Mesendoderm (in vitro differentiated cells): ENCODE results near the gene NRG3. TPM values are rescaled to one million over a fixed set of nuclear protein-coding genes. Genes with fewer than 3 reads are reported as not detected.

Experiments
- DNase-seq: peaks from one replicate; pipeline ENCODE4 v3.0.0; 2013
- H2AK5ac ChIP-seq: 2 replicates; pipeline ENCODE4 v1.6.1; 2013; ENCODE audit warnings: low read length, inconsistent platforms
- H2BK120ac ChIP-seq: 2 replicates; pipeline ENCODE4 v1.6.1; 2013; ENCODE audit warnings: low read depth, mild to moderate bottlenecking, low read length, moderate library complexity, mixed read lengths
- H2BK15ac ChIP-seq: replicated peaks from 2 replicates; pipeline ENCODE4 v1.6.1; 2013; ENCODE audit warnings: low read depth, mild to moderate bottlenecking, moderate library complexity
- H2BK5ac ChIP-seq: 2 replicates; pipeline ENCODE4 v1.6.1; 2013; ENCODE audit warnings: low read length, inconsistent platforms
- H3K18ac ChIP-seq: 2 replicates; pipeline ENCODE4 v1.6.1; 2013; ENCODE audit warnings: mild to moderate bottlenecking, low read length, mixed read lengths
- H3K23ac ChIP-seq: one replicate; pipeline ENCODE4 v1.6.1; 2013; ENCODE audit warnings: low read length
- H3K27ac ChIP-seq: 2 replicates; pipeline ENCODE4 v1.5.1; 2013; ENCODE audit warnings: low read depth, mild to moderate bottlenecking, inconsistent platforms, low read length, moderate library complexity
- H3K27me3 ChIP-seq: 2 replicates; pipeline ENCODE4 v1.6.1; 2013; ENCODE audit warnings: low read length, control low read depth, mild to moderate bottlenecking, inconsistent platforms; ENCODE audit not compliant: insufficient read depth, poor library complexity
- H3K36me3 ChIP-seq: 2 replicates; pipeline ENCODE4 v1.6.1; 2013; ENCODE audit warnings: low read length, inconsistent platforms; ENCODE audit not compliant: control insufficient read depth, insufficient read depth
- H3K4ac ChIP-seq: one replicate; pipeline ENCODE4 v1.6.1; 2013; ENCODE audit warnings: low read depth, mild to moderate bottlenecking, low read length, moderate library complexity
- H3K4me1 ChIP-seq: 2 replicates; pipeline ENCODE4 v1.6.1; 2013; ENCODE audit warnings: low read depth, low read length, inconsistent platforms; ENCODE audit not compliant: control insufficient read depth
- H3K4me2 ChIP-seq: 2 replicates; pipeline ENCODE4 v1.6.1; 2013; ENCODE audit warnings: low read length
- H3K4me3 ChIP-seq: 2 replicates; pipeline ENCODE4 v1.5.1; 2013; ENCODE audit warnings: mild to moderate bottlenecking, low read length
- H3K56ac ChIP-seq: one replicate; pipeline ENCODE4 v1.6.1; 2013; ENCODE audit warnings: low read length
- H3K79me1 ChIP-seq: 2 replicates; pipeline ENCODE4 v1.6.1; 2013; ENCODE audit warnings: low read length, inconsistent platforms
- H3K79me2 ChIP-seq: 2 replicates; pipeline ENCODE4 v1.6.1; 2013; ENCODE audit warnings: mild to moderate bottlenecking, low read length; ENCODE audit not compliant: control insufficient read depth, insufficient read depth
- H3K9ac ChIP-seq: 2 replicates; pipeline ENCODE4 v1.6.1; 2013; ENCODE audit warnings: low read length, inconsistent platforms
- H4K5ac ChIP-seq: one replicate; pipeline ENCODE4 v1.6.1; 2013; ENCODE audit warnings: low read length
- H4K8ac ChIP-seq: one replicate; pipeline ENCODE4 v1.6.1; 2013; ENCODE audit warnings: low read depth, mild to moderate bottlenecking, control low read depth, low read length, moderate library complexity
- WGBS: extraction: QIAGEN DNeasy Blood & Tissue Kit; methylation state at CpG from one replicate; pipeline ENCODE4 v1.1.7; 2013; ENCODE audit warnings: low lambda C conversion rate, missing lambda C conversion rate; ENCODE audit not compliant: insufficient coverage; ENCODE audit errors: extremely low coverage; 5-methylcytosine and 5-hydroxymethylcytosine counted together
- small RNA-seq: library from polyadenylated mRNA; stranded (forward); fragments of <200 nt; extraction: miRNeasy Mini kit (QIAGEN cat#:217004); gene quantifications from one replicate; pipeline ENCODE3, GENCODE V24; 2013; ENCODE audit not compliant: insufficient read depth

The NRG3 gene

GRCh38 chr10:83012866-83013265 lies 1137.9 kb downstream of the NRG3 start:
- H3K79me1 ChIP-seq, result no peaks in the 10 kb centered on the region
- no peak overlapping the region for H3K56ac ChIP-seq
- H3K9ac ChIP-seq, result no peak overlapping the region
- no peaks in the 10 kb centered on the region for H3K27me3 ChIP-seq
- no peak overlapping the region for H3K4me3 ChIP-seq
- no peak overlapping the region for H3K4ac ChIP-seq
- WGBS, result no CpG with 5 or more reads among the region's 3 CpGs
- H3K4me1 ChIP-seq, result no peaks in the 10 kb centered on the region
- H3K27ac ChIP-seq, result no peak overlapping the region
- H3K36me3 ChIP-seq, result no peaks in the 10 kb centered on the region
- H3K23ac ChIP-seq, result no peak overlapping the region
- no peaks in the 10 kb centered on the region for H3K79me2 ChIP-seq
- no peak overlapping the region for H2BK15ac ChIP-seq
- H2BK5ac ChIP-seq, result no peak overlapping the region
- H4K8ac ChIP-seq, result no peak overlapping the region
- no peak overlapping the region for H3K4me2 ChIP-seq
- H2AK5ac ChIP-seq, result no peak overlapping the region
- no peak overlapping the region for H3K18ac ChIP-seq
- H4K5ac ChIP-seq, result peak overlapping the region; percentile 37
- DNase-seq, result peak; percentile 79
- H2BK120ac ChIP-seq, result no peak overlapping the region

GRCh38 chr10:83017076-83017867 lies 1142.3 kb downstream of the NRG3 start:
- H3K79me1 ChIP-seq, result no peaks in the 10 kb centered on the region
- H2BK5ac ChIP-seq, result no peak overlapping the region
- H3K23ac ChIP-seq, result no peak overlapping the region
- H3K9ac ChIP-seq, result no peak overlapping the region
- H3K4me3 ChIP-seq, result no peak overlapping the region
- H3K36me3 ChIP-seq, result no peaks in the 10 kb centered on the region
- no peaks in the 10 kb centered on the region for H3K27me3 ChIP-seq
- no peak overlapping the region for H3K18ac ChIP-seq
- H3K4me2 ChIP-seq, result no peak overlapping the region
- H4K5ac ChIP-seq, result no peak overlapping the region
- H2BK15ac ChIP-seq, result no peak overlapping the region
- no peak overlapping the region for H3K56ac ChIP-seq
- WGBS, result no CpG with 5 or more reads among the region's 2 CpGs
- no peak overlapping the region for H2AK5ac ChIP-seq
- H3K4me1 ChIP-seq, result no peaks in the 10 kb centered on the region
- no peak overlapping the region for H3K27ac ChIP-seq
- H2BK120ac ChIP-seq, result no peak overlapping the region
- H3K4ac ChIP-seq, result no peak overlapping the region
- H3K79me2 ChIP-seq, result no peaks in the 10 kb centered on the region
- no peak for DNase-seq
- H4K8ac ChIP-seq, result no peak overlapping the region

- no peak for DNase-seq
- H3K27ac ChIP-seq, result no peak overlapping the region
- no peaks in the 10 kb centered on the region for H3K27me3 ChIP-seq
- no peak overlapping the region for H2BK120ac ChIP-seq
- H4K8ac ChIP-seq, result no peak overlapping the region
- no peak overlapping the region for H3K23ac ChIP-seq
- H2BK15ac ChIP-seq, result no peak overlapping the region
- no peak overlapping the region for H2BK5ac ChIP-seq
- no peak overlapping the region for H3K4me2 ChIP-seq
- H3K18ac ChIP-seq, result no peak overlapping the region
- no peak overlapping the region for H2AK5ac ChIP-seq
- no peak overlapping the region for H3K9ac ChIP-seq
- no peaks in the 10 kb centered on the region for H3K79me1 ChIP-seq
- no CpG with 5 or more reads among the region's 2 CpGs for WGBS
- H3K56ac ChIP-seq, result no peak overlapping the region
- H3K4me1 ChIP-seq, result no peaks in the 10 kb centered on the region
- no peak overlapping the region for H3K4ac ChIP-seq
- no peaks in the 10 kb centered on the region for H3K36me3 ChIP-seq
- no peak overlapping the region for H4K5ac ChIP-seq
- H3K79me2 ChIP-seq, result no peaks in the 10 kb centered on the region
- H3K4me3 ChIP-seq, result no peak overlapping the region
These were observed 1148.7 kb downstream of the NRG3 start for GRCh38 chr10:83023662-83024061.

Small RNAs within 50 kb of the gene (small RNA-seq; reads per million reads assigned to genes)
- gene RNU6-441P, result not detected
